Ureter (tissue), 1 donor: ENCODE data around the gene SLC16A8. TPM values are rescaled to one million over a fixed set of nuclear protein-coding genes. Genes with fewer than 3 reads are reported as not detected.
A peak's percentile ranks its signal among the peaks of the same experiment; 100 is the strongest.

Experiments used
- DNase-seq: peaks from one replicate; pipeline ENCODE4 v3.0.0-alpha.2; 2020; ENCODE audit warnings: low spot score
- total RNA-seq: library from RNA; stranded (reverse); gene quantifications from one replicate; pipeline ENCODE4 v1.2.4, GENCODE V29; 2023
- donor health status: DM: yes; HTN: yes; CAD: no.

The SLC16A8 gene
- total RNA-seq, 1 donor from 2014 or later: 0.26 TPM

- no peak for DNase-seq
These were observed 28.4 kb upstream of the SLC16A8 start for GRCh38 chr22:38112381-38112780.

GRCh38 chr22:38111925-38112355 lies 28.0 kb upstream of the SLC16A8 start:
- DNase-seq: no peak

GRCh38 chr22:38110863-38111852 lies 27.2 kb upstream of the SLC16A8 start:
- no peak for DNase-seq

- DNase-seq: peak; percentile 66
These were observed 26.3 kb upstream of the SLC16A8 start, which contains the start of gene BAIAP2L2 for GRCh38 chr22:38110008-38110862. TSS of gene BAIAP2L2 (minus strand) at chr22:38110684. CDS start at chr22:38110525, 159 bp downstream.

- DNase-seq: no peak
These were observed 25.5 kb upstream of the SLC16A8 start for GRCh38 chr22:38109371-38110001.

GRCh38 chr22:38108561-38109319 lies 24.8 kb upstream of the SLC16A8 start:
- DNase-seq: no peak

GRCh38 chr22:38107692-38108515 lies 23.9 kb upstream of the SLC16A8 start:
- no peak for DNase-seq

GRCh38 chr22:38106814-38107578 lies 23.0 kb upstream of the SLC16A8 start:
- no peak for DNase-seq

GRCh38 chr22:38104084-38104483 lies 20.1 kb upstream of the SLC16A8 start:
- DNase-seq: no peak

- no peak for DNase-seq
These were observed 19.7 kb upstream of the SLC16A8 start for GRCh38 chr22:38103641-38104040.

- DNase-seq: no peak
These were observed 14.6 kb upstream of the SLC16A8 start for GRCh38 chr22:38098410-38099249.

GRCh38 chr22:38097557-38098409 lies 13.8 kb upstream of the SLC16A8 start:
- no peak for DNase-seq

GRCh38 chr22:38097058-38097457 lies 13.1 kb upstream of the SLC16A8 start:
- DNase-seq: no peak

- no peak for DNase-seq
These were observed 5.5 kb upstream of the SLC16A8 start for GRCh38 chr22:38089474-38089851.

- DNase-seq: no peak
These were observed 4.9 kb upstream of the SLC16A8 start for GRCh38 chr22:38088629-38089473.

GRCh38 chr22:38087855-38088254 lies 3.9 kb upstream of the SLC16A8 start:
- DNase-seq: no peak

GRCh38 chr22:38086942-38087341 lies 3.0 kb upstream of the SLC16A8 start:
- no peak for DNase-seq
